ENCODE results near the gene GARS1.

- no peak for TF ChIP-seq CTCF (IDR thresholded peaks at IDR 0.05)
- TF ChIP-seq POLR2A (IDR thresholded peaks at IDR 0.05), result no peak
Measured at GRCh38 chr7:30584965-30585364, 9.7 kb upstream of the GARS1 start.
